GM23338 (cell line): ENCODE results near the gene TRPM3. TPM values are rescaled to one million over a fixed set of nuclear protein-coding genes. Genes with fewer than 3 reads are reported as not detected.

Experiments used
- ATAC-seq: fragments of 200-7000 bp; cut with Tn5 transposase; 3 replicates; pipeline ENCODE4 v1.9.1; 2020
- DNase-seq: peaks from one replicate; pipeline ENCODE4 v3.0.0-alpha.2; 2015; ENCODE audit warnings: low spot score
- H2AFZ ChIP-seq: fragments of 200-600 bp; sonication (generic); 2 replicates; pipeline ENCODE4 v1.8.0; 2016; ENCODE audit warnings: antibody characterized with exemption, mild to moderate bottlenecking, moderate library complexity
- H3F3A ChIP-seq: fragments of 200-600 bp; sonication (generic); replicated peaks from 2 replicates; pipeline ENCODE4 v1.8.0; 2017; ENCODE audit warnings: antibody characterized with exemption, mixed run types, low read depth
- H3K27ac ChIP-seq: fragments of 200-600 bp; sonication (generic); 2 replicates; pipeline ENCODE4 v1.6.1; 2016; ENCODE audit warnings: low read depth
- H3K27me3 ChIP-seq: fragments of 200-600 bp; sonication (generic); 2 replicates; pipeline ENCODE4 v1.8.0; 2016; ENCODE audit warnings: mild to moderate bottlenecking, mixed run types, moderate library complexity; ENCODE audit not compliant: insufficient read depth
- H3K36me3 ChIP-seq: fragments of 200-600 bp; sonication (generic); 2 replicates; pipeline ENCODE4 v1.8.0; 2016; ENCODE audit warnings: mild to moderate bottlenecking; ENCODE audit not compliant: insufficient read depth
- H3K4me1 ChIP-seq: fragments of 200-600 bp; sonication (generic); 2 replicates; pipeline ENCODE4 v1.8.0; 2016; ENCODE audit warnings: mild to moderate bottlenecking, moderate library complexity; ENCODE audit not compliant: insufficient read depth
- H3K4me2 ChIP-seq: fragments of 200-600 bp; sonication (generic); 2 replicates; pipeline ENCODE4 v1.7.1; 2017; ENCODE audit warnings: mixed run types
- H3K4me3 ChIP-seq: fragments of 200-600 bp; sonication (generic); 2 replicates; pipeline ENCODE4 v1.6.1; 2016; ENCODE audit warnings: mixed run types
- H3K79me2 ChIP-seq: fragments of 200-600 bp; sonication (generic); replicated peaks from 2 replicates; pipeline ENCODE4 v1.8.0; 2017; ENCODE audit warnings: mild to moderate bottlenecking; ENCODE audit not compliant: insufficient read depth
- H3K9me2 ChIP-seq: fragments of 200-600 bp; sonication (generic); 2 replicates; pipeline ENCODE4 v1.8.0; 2017; ENCODE audit not compliant: insufficient read depth
- H4K20me1 ChIP-seq: fragments of 200-600 bp; sonication (generic); replicated peaks from 2 replicates; pipeline ENCODE4 v1.8.0; 2017; ENCODE audit warnings: mild to moderate bottlenecking; ENCODE audit not compliant: insufficient read depth
- H3K27ac Mint-ChIP-seq: 2 replicates; pipeline ENCODE4 v1.8.0; 2020; ENCODE audit warnings: inconsistent platforms, mild to moderate bottlenecking, moderate library complexity, mixed read lengths
- H3K27me3 Mint-ChIP-seq: 3 replicates; pipeline ENCODE4 v1.8.0; 2022; ENCODE audit warnings: low read depth, mild to moderate bottlenecking, moderate library complexity, mixed read lengths, inconsistent platforms; ENCODE audit not compliant: insufficient read depth, poor library complexity
- H3K36me3 Mint-ChIP-seq: 3 replicates; pipeline ENCODE4 v1.8.0; 2021; ENCODE audit warnings: low read depth, mild to moderate bottlenecking, inconsistent platforms, moderate library complexity, mixed read lengths
- H3K4me1 Mint-ChIP-seq: 3 replicates; pipeline ENCODE4 v1.8.0; 2020; ENCODE audit warnings: mild to moderate bottlenecking, inconsistent platforms, mixed read lengths
- H3K4me3 Mint-ChIP-seq: 3 replicates; pipeline ENCODE4 v1.8.0; 2021; ENCODE audit warnings: moderate library complexity, mild to moderate bottlenecking, inconsistent platforms, mixed read lengths
- H3K9me3 Mint-ChIP-seq: 3 replicates; pipeline ENCODE4 v1.8.0; 2020; ENCODE audit warnings: moderate library complexity, mild to moderate bottlenecking, inconsistent platforms, mixed read lengths
- CREB1 ChIP-seq: fragments of 250-450 bp; sonication (Bioruptor Pico); IDR thresholded peaks from 2 replicates; pipeline ENCODE4 v1.5.0; 2020; ENCODE audit warnings: low read depth, mild to moderate bottlenecking, moderate library complexity
- EZH2 ChIP-seq: fragments of 200-600 bp; sonication (generic); IDR thresholded peaks from one replicate; pipeline ENCODE4 v1.8.0; 2017; ENCODE audit warnings: antibody characterized with exemption, mild to moderate bottlenecking, low read depth; ENCODE audit not compliant: unreplicated experiment
- EZH2phosphoT487 ChIP-seq: fragments of 200-600 bp; sonication (generic); IDR thresholded peaks from one replicate; pipeline ENCODE4 v1.8.1; 2018; ENCODE audit warnings: antibody characterized with exemption; ENCODE audit not compliant: unreplicated experiment
- JUNB ChIP-seq: IDR thresholded peaks from one replicate; pipeline ENCODE4 v1.6.1; 2016; ENCODE audit warnings: antibody characterized with exemption; ENCODE audit not compliant: unreplicated experiment
- NANOG ChIP-seq: IDR thresholded peaks from 2 replicates; pipeline ENCODE4 v1.6.1; 2016; ENCODE audit warnings: antibody characterized with exemption, borderline replicate concordance
- POLR2AphosphoS5 ChIP-seq: IDR thresholded peaks from 2 replicates; pipeline ENCODE4 v1.6.1; 2016; ENCODE audit warnings: antibody characterized with exemption, low read depth
- STAT1 ChIP-seq: IDR thresholded peaks from one replicate; pipeline ENCODE4 v1.6.1; 2016; ENCODE audit warnings: antibody characterized with exemption; ENCODE audit not compliant: unreplicated experiment
- ZNF114 ChIP-seq: fragments of 250-450 bp; sonication (Bioruptor Pico); IDR thresholded peaks from 2 replicates; pipeline ENCODE4 v1.5.0; 2020; ENCODE audit warnings: mild to moderate bottlenecking, moderate library complexity
- ZNF331 ChIP-seq: fragments of 250-450 bp; sonication (Bioruptor Pico); IDR thresholded peaks from 2 replicates; pipeline ENCODE4 v1.5.0; 2020; ENCODE audit warnings: low read depth, mild to moderate bottlenecking, moderate library complexity
- polyA plus RNA-seq: library from polyadenylated mRNA; unstranded; fragments of >200 nt; fragmentation: Nextera tagmentation; extraction: Ambion mirVana; gene quantifications from 2 replicates; pipeline ENCODE4 v1.2.1, GENCODE V29; 2016
- total RNA-seq: library from RNA; depleted of rRNA; stranded (reverse); fragments of >200 nt; shearing (Covaris generic); gene quantifications from 2 replicates; pipeline ENCODE4 v1.2.3, GENCODE V29; 2014
- TF ChIP-seq, protein P1 (sequence below): IDR thresholded peaks from one replicate; pipeline ENCODE4 v1.6.1; 2018; ENCODE audit warnings: antibody characterized with exemption; ENCODE audit not compliant: unreplicated experiment
- TF ChIP-seq, protein P2 (sequence below): IDR thresholded peaks from 2 replicates; pipeline ENCODE4 v1.6.1; 2016; ENCODE audit warnings: antibody characterized with exemption
- TF ChIP-seq, protein P3 (sequence below), 2 experiments: fragments of 200-600 bp in 1 of 2; sonication (generic) in 1 of 2; conservative IDR thresholded peaks; 2 replicates each; pipeline versions ENCODE4 v1.5.1 to v1.6.1; 2016 to 2017; ENCODE audit warnings: antibody characterized with exemption in 2 of 2, low read depth in 2 of 2, mild to moderate bottlenecking in 2 of 2, moderate library complexity in 1 of 2
- TF ChIP-seq, protein P4 (sequence below): fragments of 250-450 bp; sonication (Bioruptor Pico); IDR thresholded peaks from 2 replicates; pipeline ENCODE4 v1.5.0; 2020; ENCODE audit warnings: mild to moderate bottlenecking, moderate library complexity

Gene TRPM3
- total and polyA plus RNA-seq, 2 experiments from 2014 or later: 2.8 to 8.2 TPM

DNA sequence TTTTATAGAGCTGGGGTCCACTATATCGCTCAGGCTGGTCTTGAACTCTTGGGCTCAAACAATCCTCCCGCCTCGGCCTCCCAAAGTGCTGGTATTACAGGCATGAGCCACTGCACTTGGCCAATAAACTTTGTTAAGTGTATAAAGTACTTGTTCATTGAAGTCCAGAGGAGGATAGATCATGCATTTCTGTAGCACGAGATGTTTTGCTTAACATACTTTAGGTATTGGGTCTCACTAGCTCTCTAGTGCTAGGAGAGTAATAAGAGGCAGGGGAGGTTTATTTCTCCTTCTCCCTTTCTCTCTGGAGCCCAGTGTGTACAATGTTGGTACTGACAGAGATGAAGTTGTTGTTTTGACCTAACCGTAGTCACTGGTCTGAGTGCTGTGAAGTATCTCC lies 581.4 kb downstream of the TRPM3 start:
- Histone ChIP-seq H3K4me1 (no peaks in the 10 kb centered on the region), H3K79me2 (no peaks in the 10 kb centered on the region), H3K36me3 (no peaks in the 10 kb centered on the region), H3K4me3 (no peak overlapping the region), H4K20me1 (no peaks in the 10 kb centered on the region), H3K4me2 (no peak overlapping the region), H2AFZ (no peak overlapping the region), H3F3A (no peaks in the 10 kb centered on the region), H3K27ac (no peak overlapping the region), H3K9me2 (peaks cover 9% of the 10 kb centered on the region; the same call in 1 of the 2 replicates), H3K27me3 (no peaks in the 10 kb centered on the region)
- DNase-seq (no peak), ATAC-seq (no peak)
- H3K36me3 Mint-ChIP-seq: no peaks in the 10 kb centered on the region
- H3K4me1 Mint-ChIP-seq: peaks cover 6% of the 10 kb centered on the region; the same call in 2 of the 3 replicates
- TF ChIP-seq EZH2phosphoT487 (no peak), ZNF114 (CRISPR knock-in tag) (no peak), POLR2AphosphoS5 (no peak), STAT1 (no peak), EZH2 (no peak), NANOG (no peak), ZNF331 (CRISPR knock-in tag) (no peak), CREB1 (CRISPR knock-in tag) (no peak), JUNB (no peak)
- TF ChIP-seq, protein P1, sequence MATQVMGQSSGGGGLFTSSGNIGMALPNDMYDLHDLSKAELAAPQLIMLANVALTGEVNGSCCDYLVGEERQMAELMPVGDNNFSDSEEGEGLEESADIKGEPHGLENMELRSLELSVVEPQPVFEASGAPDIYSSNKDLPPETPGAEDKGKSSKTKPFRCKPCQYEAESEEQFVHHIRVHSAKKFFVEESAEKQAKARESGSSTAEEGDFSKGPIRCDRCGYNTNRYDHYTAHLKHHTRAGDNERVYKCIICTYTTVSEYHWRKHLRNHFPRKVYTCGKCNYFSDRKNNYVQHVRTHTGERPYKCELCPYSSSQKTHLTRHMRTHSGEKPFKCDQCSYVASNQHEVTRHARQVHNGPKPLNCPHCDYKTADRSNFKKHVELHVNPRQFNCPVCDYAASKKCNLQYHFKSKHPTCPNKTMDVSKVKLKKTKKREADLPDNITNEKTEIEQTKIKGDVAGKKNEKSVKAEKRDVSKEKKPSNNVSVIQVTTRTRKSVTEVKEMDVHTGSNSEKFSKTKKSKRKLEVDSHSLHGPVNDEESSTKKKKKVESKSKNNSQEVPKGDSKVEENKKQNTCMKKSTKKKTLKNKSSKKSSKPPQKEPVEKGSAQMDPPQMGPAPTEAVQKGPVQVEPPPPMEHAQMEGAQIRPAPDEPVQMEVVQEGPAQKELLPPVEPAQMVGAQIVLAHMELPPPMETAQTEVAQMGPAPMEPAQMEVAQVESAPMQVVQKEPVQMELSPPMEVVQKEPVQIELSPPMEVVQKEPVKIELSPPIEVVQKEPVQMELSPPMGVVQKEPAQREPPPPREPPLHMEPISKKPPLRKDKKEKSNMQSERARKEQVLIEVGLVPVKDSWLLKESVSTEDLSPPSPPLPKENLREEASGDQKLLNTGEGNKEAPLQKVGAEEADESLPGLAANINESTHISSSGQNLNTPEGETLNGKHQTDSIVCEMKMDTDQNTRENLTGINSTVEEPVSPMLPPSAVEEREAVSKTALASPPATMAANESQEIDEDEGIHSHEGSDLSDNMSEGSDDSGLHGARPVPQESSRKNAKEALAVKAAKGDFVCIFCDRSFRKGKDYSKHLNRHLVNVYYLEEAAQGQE: no peak
- TF ChIP-seq, protein P2, sequence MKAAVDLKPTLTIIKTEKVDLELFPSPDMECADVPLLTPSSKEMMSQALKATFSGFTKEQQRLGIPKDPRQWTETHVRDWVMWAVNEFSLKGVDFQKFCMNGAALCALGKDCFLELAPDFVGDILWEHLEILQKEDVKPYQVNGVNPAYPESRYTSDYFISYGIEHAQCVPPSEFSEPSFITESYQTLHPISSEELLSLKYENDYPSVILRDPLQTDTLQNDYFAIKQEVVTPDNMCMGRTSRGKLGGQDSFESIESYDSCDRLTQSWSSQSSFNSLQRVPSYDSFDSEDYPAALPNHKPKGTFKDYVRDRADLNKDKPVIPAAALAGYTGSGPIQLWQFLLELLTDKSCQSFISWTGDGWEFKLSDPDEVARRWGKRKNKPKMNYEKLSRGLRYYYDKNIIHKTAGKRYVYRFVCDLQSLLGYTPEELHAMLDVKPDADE: no peak
- TF ChIP-seq, protein P3, sequence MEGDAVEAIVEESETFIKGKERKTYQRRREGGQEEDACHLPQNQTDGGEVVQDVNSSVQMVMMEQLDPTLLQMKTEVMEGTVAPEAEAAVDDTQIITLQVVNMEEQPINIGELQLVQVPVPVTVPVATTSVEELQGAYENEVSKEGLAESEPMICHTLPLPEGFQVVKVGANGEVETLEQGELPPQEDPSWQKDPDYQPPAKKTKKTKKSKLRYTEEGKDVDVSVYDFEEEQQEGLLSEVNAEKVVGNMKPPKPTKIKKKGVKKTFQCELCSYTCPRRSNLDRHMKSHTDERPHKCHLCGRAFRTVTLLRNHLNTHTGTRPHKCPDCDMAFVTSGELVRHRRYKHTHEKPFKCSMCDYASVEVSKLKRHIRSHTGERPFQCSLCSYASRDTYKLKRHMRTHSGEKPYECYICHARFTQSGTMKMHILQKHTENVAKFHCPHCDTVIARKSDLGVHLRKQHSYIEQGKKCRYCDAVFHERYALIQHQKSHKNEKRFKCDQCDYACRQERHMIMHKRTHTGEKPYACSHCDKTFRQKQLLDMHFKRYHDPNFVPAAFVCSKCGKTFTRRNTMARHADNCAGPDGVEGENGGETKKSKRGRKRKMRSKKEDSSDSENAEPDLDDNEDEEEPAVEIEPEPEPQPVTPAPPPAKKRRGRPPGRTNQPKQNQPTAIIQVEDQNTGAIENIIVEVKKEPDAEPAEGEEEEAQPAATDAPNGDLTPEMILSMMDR (conservative IDR thresholded peaks at IDR 0.05; ENCODE audit: low read depth in 2 of 2): no peak
- TF ChIP-seq, protein P4, sequence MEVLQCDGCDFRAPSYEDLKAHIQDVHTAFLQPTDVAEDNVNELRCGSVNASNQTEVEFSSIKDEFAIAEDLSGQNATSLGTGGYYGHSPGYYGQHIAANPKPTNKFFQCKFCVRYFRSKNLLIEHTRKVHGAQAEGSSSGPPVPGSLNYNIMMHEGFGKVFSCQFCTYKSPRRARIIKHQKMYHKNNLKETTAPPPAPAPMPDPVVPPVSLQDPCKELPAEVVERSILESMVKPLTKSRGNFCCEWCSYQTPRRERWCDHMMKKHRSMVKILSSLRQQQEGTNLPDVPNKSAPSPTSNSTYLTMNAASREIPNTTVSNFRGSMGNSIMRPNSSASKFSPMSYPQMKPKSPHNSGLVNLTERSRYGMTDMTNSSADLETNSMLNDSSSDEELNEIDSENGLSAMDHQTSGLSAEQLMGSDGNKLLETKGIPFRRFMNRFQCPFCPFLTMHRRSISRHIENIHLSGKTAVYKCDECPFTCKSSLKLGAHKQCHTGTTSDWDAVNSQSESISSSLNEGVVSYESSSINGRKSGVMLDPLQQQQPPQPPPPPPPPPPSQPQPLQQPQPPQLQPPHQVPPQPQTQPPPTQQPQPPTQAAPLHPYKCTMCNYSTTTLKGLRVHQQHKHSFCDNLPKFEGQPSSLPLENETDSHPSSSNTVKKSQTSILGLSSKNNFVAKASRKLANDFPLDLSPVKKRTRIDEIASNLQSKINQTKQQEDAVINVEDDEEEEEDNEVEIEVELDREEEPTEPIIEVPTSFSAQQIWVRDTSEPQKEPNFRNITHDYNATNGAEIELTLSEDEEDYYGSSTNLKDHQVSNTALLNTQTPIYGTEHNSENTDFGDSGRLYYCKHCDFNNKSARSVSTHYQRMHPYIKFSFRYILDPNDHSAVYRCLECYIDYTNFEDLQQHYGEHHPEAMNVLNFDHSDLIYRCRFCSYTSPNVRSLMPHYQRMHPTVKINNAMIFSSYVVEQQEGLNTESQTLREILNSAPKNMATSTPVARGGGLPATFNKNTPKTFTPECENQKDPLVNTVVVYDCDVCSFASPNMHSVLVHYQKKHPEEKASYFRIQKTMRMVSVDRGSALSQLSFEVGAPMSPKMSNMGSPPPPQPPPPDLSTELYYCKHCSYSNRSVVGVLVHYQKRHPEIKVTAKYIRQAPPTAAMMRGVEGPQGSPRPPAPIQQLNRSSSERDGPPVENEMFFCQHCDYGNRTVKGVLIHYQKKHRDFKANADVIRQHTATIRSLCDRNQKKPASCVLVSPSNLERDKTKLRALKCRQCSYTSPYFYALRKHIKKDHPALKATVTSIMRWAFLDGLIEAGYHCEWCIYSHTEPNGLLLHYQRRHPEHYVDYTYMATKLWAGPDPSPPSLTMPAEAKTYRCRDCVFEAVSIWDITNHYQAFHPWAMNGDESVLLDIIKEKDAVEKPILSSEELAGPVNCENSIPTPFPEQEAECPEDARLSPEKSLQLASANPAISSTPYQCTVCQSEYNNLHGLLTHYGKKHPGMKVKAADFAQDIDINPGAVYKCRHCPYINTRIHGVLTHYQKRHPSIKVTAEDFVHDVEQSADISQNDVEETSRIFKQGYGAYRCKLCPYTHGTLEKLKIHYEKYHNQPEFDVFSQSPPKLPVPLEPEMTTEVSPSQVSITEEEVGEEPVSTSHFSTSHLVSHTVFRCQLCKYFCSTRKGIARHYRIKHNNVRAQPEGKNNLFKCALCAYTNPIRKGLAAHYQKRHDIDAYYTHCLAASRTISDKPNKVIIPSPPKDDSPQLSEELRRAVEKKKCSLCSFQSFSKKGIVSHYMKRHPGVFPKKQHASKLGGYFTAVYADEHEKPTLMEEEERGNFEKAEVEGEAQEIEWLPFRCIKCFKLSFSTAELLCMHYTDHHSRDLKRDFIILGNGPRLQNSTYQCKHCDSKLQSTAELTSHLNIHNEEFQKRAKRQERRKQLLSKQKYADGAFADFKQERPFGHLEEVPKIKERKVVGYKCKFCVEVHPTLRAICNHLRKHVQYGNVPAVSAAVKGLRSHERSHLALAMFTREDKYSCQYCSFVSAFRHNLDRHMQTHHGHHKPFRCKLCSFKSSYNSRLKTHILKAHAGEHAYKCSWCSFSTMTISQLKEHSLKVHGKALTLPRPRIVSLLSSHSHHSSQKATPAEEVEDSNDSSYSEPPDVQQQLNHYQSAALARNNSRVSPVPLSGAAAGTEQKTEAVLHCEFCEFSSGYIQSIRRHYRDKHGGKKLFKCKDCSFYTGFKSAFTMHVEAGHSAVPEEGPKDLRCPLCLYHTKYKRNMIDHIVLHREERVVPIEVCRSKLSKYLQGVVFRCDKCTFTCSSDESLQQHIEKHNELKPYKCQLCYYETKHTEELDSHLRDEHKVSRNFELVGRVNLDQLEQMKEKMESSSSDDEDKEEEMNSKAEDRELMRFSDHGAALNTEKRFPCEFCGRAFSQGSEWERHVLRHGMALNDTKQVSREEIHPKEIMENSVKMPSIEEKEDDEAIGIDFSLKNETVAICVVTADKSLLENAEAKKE (CRISPR knock-in tag): no peak
- H3K27ac Mint-ChIP-seq: no peak overlapping the region
- H3K9me3 Mint-ChIP-seq: no peaks in the 10 kb centered on the region
- peaks cover 1% of the 10 kb centered on the region for H3K27me3 Mint-ChIP-seq
- H3K4me3 Mint-ChIP-seq: no peak overlapping the region
